Naive thymus-derived CD4-positive, alpha-beta T cell (primary cell): ENCODE data around the gene MMP23B. TPM values are rescaled to one million over a fixed set of nuclear protein-coding genes. Genes with fewer than 3 reads are reported as not detected.
"Not testable (repeated sequence)": the region's sequence is repeated elsewhere in the genome, so short reads cannot be mapped to it uniquely, and the experiment has no call there.

Experiments
- ATAC-seq: fragments of 150-1000 bp; cut with Tn5 transposase; 2 replicates; pipeline ENCODE4 v1.10.0; 2021; ENCODE audit warnings: mild to moderate bottlenecking, moderate library complexity
- CTCF ChIA-PET: fragments of 350-600 bp; sonication (Branson Sonifier 250); formaldehyde crosslinking; loops from one replicate; lab custom pipeline; 2021; ENCODE audit warnings: antibody characterized with exemption; lab: Charles Lee
- POLR2A ChIA-PET: fragments of 350-600 bp; sonication (Branson Sonifier 250); formaldehyde crosslinking; loops from one replicate; lab custom pipeline; 2021; ENCODE audit warnings: antibody characterized with exemption, inconsistent platforms; lab: Charles Lee
- DNase-seq, 9 donors: peaks; one replicate each; pipeline versions ENCODE4 v3.0.0 to v3.0.0-alpha.2; 2020 to 2022; ENCODE audit warnings: mixed read lengths in 1 of 9
- H3K27ac ChIP-seq: one replicate; pipeline ENCODE4 v1.7.0; 2013; ENCODE audit warnings: mild to moderate bottlenecking, low read depth, low read length, moderate library complexity
- H3K27me3 ChIP-seq, 2 donors: one replicate each; pipeline ENCODE4 v1.7.0; 2013; ENCODE audit warnings: low read length in 2 of 2, mild to moderate bottlenecking in 2 of 2, moderate library complexity in 2 of 2; ENCODE audit not compliant: control insufficient read depth in 2 of 2, insufficient read depth in 2 of 2
- H3K36me3 ChIP-seq, 3 experiments: 1 replicate in 2 of 3; 2 replicates in 1 of 3; pipeline ENCODE4 v1.7.0; 2013; ENCODE audit warnings: low read length in 3 of 3, mild to moderate bottlenecking in 3 of 3, moderate library complexity in 1 of 3; ENCODE audit not compliant: insufficient read depth in 3 of 3, control insufficient read depth in 2 of 3
- H3K4me1 ChIP-seq, 2 donors: one replicate each; pipeline ENCODE4 v1.7.0; 2013; ENCODE audit warnings: low read length in 2 of 2, mild to moderate bottlenecking in 2 of 2, moderate library complexity in 1 of 2; ENCODE audit not compliant: control insufficient read depth in 2 of 2, insufficient read depth in 2 of 2
- H3K4me3 ChIP-seq: 2 replicates; pipeline ENCODE4 v1.7.0; 2013; ENCODE audit warnings: mild to moderate bottlenecking, low read length
- H3K9me3 ChIP-seq, 3 experiments: 1 replicate in 2 of 3; 2 replicates in 1 of 3; pipeline ENCODE4 v1.7.0; 2013; ENCODE audit warnings: low read length in 3 of 3; ENCODE audit not compliant: control insufficient read depth in 2 of 3
- H3K27ac Mint-ChIP-seq, 9 donors: one replicate each; pipeline ENCODE4 v1.8.0; 2020 to 2022; ENCODE audit warnings: mixed read lengths in 9 of 9, mild to moderate bottlenecking in 8 of 9, moderate library complexity in 5 of 9, inconsistent platforms in 2 of 9
- H3K27me3 Mint-ChIP-seq, 5 donors: one replicate each; pipeline ENCODE4 v1.8.0; 2021 to 2022; ENCODE audit warnings: mixed read lengths in 5 of 5, mild to moderate bottlenecking in 1 of 5
- H3K36me3 Mint-ChIP-seq, 5 donors: one replicate each; pipeline ENCODE4 v1.8.0; 2020 to 2022; ENCODE audit warnings: mixed read lengths in 5 of 5, mild to moderate bottlenecking in 3 of 5, inconsistent platforms in 1 of 5
- H3K4me1 Mint-ChIP-seq, 7 donors: one replicate each; pipeline ENCODE4 v1.8.0; 2020 to 2022; ENCODE audit warnings: mixed read lengths in 7 of 7, mild to moderate bottlenecking in 3 of 7, inconsistent platforms in 1 of 7
- H3K4me3 Mint-ChIP-seq, 10 donors: one replicate each; pipeline ENCODE4 v1.8.0; 2020 to 2022; ENCODE audit warnings: mild to moderate bottlenecking in 10 of 10, mixed read lengths in 10 of 10, moderate library complexity in 6 of 10, inconsistent platforms in 2 of 10
- H3K9me3 Mint-ChIP-seq, 11 donors: one replicate each; pipeline ENCODE4 v1.8.0; 2020 to 2022; ENCODE audit warnings: mixed read lengths in 11 of 11, mild to moderate bottlenecking in 4 of 11, inconsistent platforms in 1 of 11, moderate library complexity in 1 of 11
- intact Hi-C, 2 donors: fragments of 100-400 bp; cut with micrococcal nuclease; formaldehyde crosslinking; loops; one replicate each; pipeline ENCODE4 v1.15.1; 2023
- polyA plus RNA-seq, 2 donors: library from polyadenylated mRNA; unstranded; fragments of 300-500 nt; fragmentation: Illumina TruSeq; gene quantifications; one replicate each; pipeline ENCODE4 v1.2.3, GENCODE V29; 2021
- total RNA-seq, 6 experiments: library from RNA in 5 of 6; stranded (reverse) in 5 of 6; gene quantifications; 1 replicate in 5 of 6; 2 replicates in 1 of 6; pipeline ENCODE4 v1.2.3 and lab custom pipeline; 2021 to 2026

MMP23B gene
- total and polyA plus RNA-seq, 7 experiments from 2014 or later: 2.7 to 12.8 (median 4.2) TPM; not detected in 2

GRCh38 chr1:1664318-1664717 lies 32.3 kb downstream of the MMP23B start:
- peaks cover 0 to 29% (median 17%) of the 10 kb centered on the region in 3 experiments for H3K36me3 ChIP-seq
- H3K9me3 Mint-ChIP-seq, H3K4me3 ChIP-seq, intact Hi-C loops, H3K4me3 Mint-ChIP-seq, DNase-seq, ATAC-seq, H3K27ac ChIP-seq, H3K27me3 ChIP-seq, H3K4me1 Mint-ChIP-seq, POLR2A ChIA-PET, H3K36me3 Mint-ChIP-seq, H3K9me3 ChIP-seq, H3K27me3 Mint-ChIP-seq, CTCF ChIA-PET, H3K4me1 ChIP-seq: not testable (repeated sequence)
- peak overlapping the region in 1 of 9 donors; percentile 17 for H3K27ac Mint-ChIP-seq

GRCh38 chr1:1664941-1665814 lies 33.2 kb downstream of the MMP23B start:
- ATAC-seq (no peak), DNase-seq (no peak)
- Mint-ChIP-seq H3K9me3 (no peaks in the 10 kb centered on the region), H3K4me1 (peaks cover 0 to 6% (median 5%) of the 10 kb centered on the region in 7 donors), H3K27ac (no peak overlapping the region), H3K27me3 (no peaks in the 10 kb centered on the region), H3K36me3 (peaks cover 0 to 7% (median 4%) of the 10 kb centered on the region in 5 donors), H3K4me3 (no peak overlapping the region)
- H3K27ac ChIP-seq: no peak overlapping the region
- peaks cover 0 to 38% (median 21%) of the 10 kb centered on the region in 3 experiments for H3K36me3 ChIP-seq
- no peaks in the 10 kb centered on the region for H3K9me3 ChIP-seq
- intact Hi-C loops: no loop called here
- H3K27me3 ChIP-seq: no peaks in the 10 kb centered on the region
- H3K4me3 ChIP-seq: no peak overlapping the region
- ChIA-PET POLR2A (no interaction called here), CTCF (interaction anchor here (1.0 kb wide), 1 partner anchor 13 kb away, joined by 5 read pairs; no protein-coding TSS in a partner anchor)
- H3K4me1 ChIP-seq: no peaks in the 10 kb centered on the region

GRCh38 chr1:1665815-1666251 lies 33.9 kb downstream of the MMP23B start:
- H3K27ac ChIP-seq: no peak overlapping the region
- H3K9me3 ChIP-seq: no peaks in the 10 kb centered on the region
- H3K4me3 ChIP-seq: no peak overlapping the region
- no peak overlapping the region for H3K27ac Mint-ChIP-seq
- H3K36me3 ChIP-seq: peaks cover 0 to 43% (median 21%) of the 10 kb centered on the region in 3 experiments
- no peaks in the 10 kb centered on the region for H3K4me1 ChIP-seq
- ChIA-PET POLR2A (interaction anchor here (0.6 kb wide), 1 partner anchor 14 kb away, joined by 3 read pairs; no protein-coding TSS in a partner anchor), CTCF (interaction anchor here (1.0 kb wide), 1 partner anchor 14 kb away, joined by 5 read pairs; no protein-coding TSS in a partner anchor)
- H3K4me1 Mint-ChIP-seq: peaks cover 0 to 6% (median 5%) of the 10 kb centered on the region in 7 donors
- H3K27me3 Mint-ChIP-seq: no peaks in the 10 kb centered on the region
- intact Hi-C loops: no loop called here
- no peak for ATAC-seq
- DNase-seq: peak in 3 of 9 donors; percentile 20 to 36 (median 26)
- H3K4me3 Mint-ChIP-seq: no peak overlapping the region
- no peaks in the 10 kb centered on the region for H3K9me3 Mint-ChIP-seq
- H3K36me3 Mint-ChIP-seq: peaks cover 0 to 7% (median 4%) of the 10 kb centered on the region in 5 donors
- no peaks in the 10 kb centered on the region for H3K27me3 ChIP-seq

GRCh38 chr1:1666526-1666925 lies 34.6 kb downstream of the MMP23B start:
- CTCF ChIA-PET: no interaction called here

GRCh38 chr1:1669468-1670440 lies 37.8 kb downstream of the MMP23B start:
- ChIA-PET POLR2A (interaction anchor here (0.7 to 0.9 kb wide), 4 partner anchors 8 to 230 kb away, joined by 3 read pairs; no protein-coding TSS in a partner anchor), CTCF (interaction anchor here (0.7 kb wide), 1 partner anchor 17 kb away, joined by 4 read pairs; no protein-coding TSS in a partner anchor)
- Histone ChIP-seq H3K27ac (no peak overlapping the region), H3K36me3 (peaks cover 0 to 65% (median 30%) of the 10 kb centered on the region in 3 experiments), H3K4me1 (no peaks in the 10 kb centered on the region), H3K27me3 (no peaks in the 10 kb centered on the region), H3K4me3 (no peak overlapping the region), H3K9me3 (no peaks in the 10 kb centered on the region)
- Mint-ChIP-seq H3K27ac (peak overlapping the region in 2 of 9 donors; percentile 38 to 52), H3K27me3 (no peaks in the 10 kb centered on the region), H3K36me3 (peaks cover 0 to 17% (median 4%) of the 10 kb centered on the region in 5 donors), H3K4me1 (peaks cover 0 to 4% (median 0%) of the 10 kb centered on the region in 7 donors), H3K9me3 (no peaks in the 10 kb centered on the region), H3K4me3 (no peak overlapping the region)
- ATAC-seq (no peak), DNase-seq (no peak)
- intact Hi-C loops: no loop called here

More at GRCh38 chr1:1666526-1666925, 34.6 kb downstream of the MMP23B start:
- Mint-ChIP-seq H3K9me3 (no peaks in the 10 kb centered on the region), H3K27me3 (no peaks in the 10 kb centered on the region), H3K4me1 (peaks cover 0 to 6% (median 3%) of the 10 kb centered on the region in 7 donors), H3K4me3 (no peak overlapping the region), H3K27ac (peak overlapping the region in 1 of 9 donors; percentile 36), H3K36me3 (peaks cover 0 to 10% (median 4%) of the 10 kb centered on the region in 5 donors)
- Histone ChIP-seq H3K4me3 (no peak overlapping the region), H3K27ac (no peak overlapping the region), H3K4me1 (no peaks in the 10 kb centered on the region), H3K9me3 (no peaks in the 10 kb centered on the region), H3K27me3 (no peaks in the 10 kb centered on the region), H3K36me3 (peaks cover 0 to 50% (median 24%) of the 10 kb centered on the region in 3 experiments)
- intact Hi-C loops: no loop called here
- DNase-seq (no peak), ATAC-seq (no peak)
- POLR2A ChIA-PET: interaction anchor here (0.6 kb wide), 1 partner anchor 13 kb away, joined by 3 read pairs; no protein-coding TSS in a partner anchor

- Mint-ChIP-seq H3K9me3 (no peaks in the 10 kb centered on the region), H3K4me1 (peaks cover 0 to 4% (median 0%) of the 10 kb centered on the region in 7 donors), H3K4me3 (no peak overlapping the region), H3K36me3 (peaks cover 0 to 17% (median 4%) of the 10 kb centered on the region in 5 donors), H3K27ac (no peak overlapping the region), H3K27me3 (no peaks in the 10 kb centered on the region)
- no peak for DNase-seq
- Histone ChIP-seq H3K9me3 (no peaks in the 10 kb centered on the region), H3K27me3 (no peaks in the 10 kb centered on the region), H3K4me1 (no peaks in the 10 kb centered on the region), H3K36me3 (peaks cover 0 to 53% (median 20%) of the 10 kb centered on the region in 3 experiments), H3K27ac (no peak overlapping the region), H3K4me3 (no peak overlapping the region)
- no peak for ATAC-seq
- intact Hi-C loops: no loop called here
- CTCF ChIA-PET: no interaction called here
- POLR2A ChIA-PET: no interaction called here
These were observed 38.9 kb downstream of the MMP23B start for GRCh38 chr1:1670866-1671265.
